Lung (tissue), 12 donors: ENCODE results near the gene KCNT1. TPM values are rescaled to one million over a fixed set of nuclear protein-coding genes. Genes with fewer than 3 reads are reported as not detected.

Experiments
- ATAC-seq: fragments of 200-7000 bp; cut with Tn5 transposase; one replicate; pipeline ENCODE4 v1.9.1; 2020; ENCODE audit warnings: moderate number of reproducible peaks; ENCODE audit not compliant: insufficient read depth, low FRiP score
- DNase-seq, 3 donors: peaks; one replicate each; pipeline ENCODE4 v3.0.0-alpha.2; 2013 to 2017
- H3K27ac ChIP-seq, 2 donors: one replicate each; pipeline ENCODE4 v1.5.1; 2013; ENCODE audit warnings: mild to moderate bottlenecking in 2 of 2, moderate library complexity in 2 of 2, control low read depth in 1 of 2, inconsistent platforms in 1 of 2, low read depth in 1 of 2, low read length in 1 of 2
- H3K27me3 ChIP-seq, 3 donors: one replicate each; pipeline ENCODE4 v1.5.1; 2013; ENCODE audit warnings: low read length in 2 of 3; ENCODE audit not compliant: control insufficient read depth in 3 of 3, insufficient read depth in 3 of 3
- H3K36me3 ChIP-seq, 4 donors: one replicate each; pipeline ENCODE4 v1.5.1; 2013; ENCODE audit warnings: low read length in 4 of 4, mild to moderate bottlenecking in 1 of 4, moderate library complexity in 1 of 4; ENCODE audit not compliant: control insufficient read depth in 4 of 4, insufficient read depth in 4 of 4
- H3K4me1 ChIP-seq, 5 donors: one replicate each; pipeline ENCODE4 v1.5.1; 2013; ENCODE audit warnings: low read length in 5 of 5, mild to moderate bottlenecking in 2 of 5, moderate library complexity in 1 of 5; ENCODE audit not compliant: control insufficient read depth in 5 of 5, insufficient read depth in 5 of 5
- H3K4me3 ChIP-seq: one replicate; pipeline ENCODE4 v1.5.1; 2013; ENCODE audit warnings: mild to moderate bottlenecking, control low read depth, moderate library complexity
- H3K9ac ChIP-seq, 2 donors: one replicate each; pipeline ENCODE4 v1.5.1; 2013; ENCODE audit warnings: low read length in 2 of 2, control low read depth in 1 of 2; ENCODE audit not compliant: insufficient read depth in 1 of 2
- H3K9me3 ChIP-seq, 4 donors: one replicate each; pipeline ENCODE4 v1.5.1; 2013; ENCODE audit warnings: low read length in 3 of 4, mild to moderate bottlenecking in 1 of 4, moderate library complexity in 1 of 4; ENCODE audit not compliant: control insufficient read depth in 4 of 4, insufficient read depth in 3 of 4
- WGBS, 2 donors: extraction: QIAGEN DNeasy Blood & Tissue Kit; methylation state at CpG; one replicate each; pipeline ENCODE4 v1.1.7; 2013; 5-methylcytosine and 5-hydroxymethylcytosine counted together
- polyA plus RNA-seq, 2 donors: library from polyadenylated mRNA; stranded (reverse); fragments of 200-250 nt; gene quantifications; one replicate each; pipeline ENCODE4 v1.2.1, GENCODE V29; 2013
- total RNA-seq, 2 donors: library from RNA; depleted of rRNA in 1 of 2; stranded (reverse); fragments of >200 nt in 1 of 2; gene quantifications; one replicate each; pipeline ENCODE4 v1.2.1, GENCODE V29; 2014 to 2021
- TF ChIP-seq, protein P1 (sequence below): IDR thresholded peaks from 2 replicates; pipeline ENCODE4 v1.5.1; 2012; ENCODE audit warnings: mild to moderate bottlenecking; ENCODE audit errors: control extremely low read depth, extremely low read depth
- donor health status: control.
- donor health status: control.
- donor health status: Bipolar disorder and iron deficiency.
- donor health status: healthy.
- donor health status: DM: yes; HTN: yes; CAD: no.

KCNT1 gene
- total and polyA plus RNA-seq, 4 donors: 0.06 to 0.28 (median 0.11) TPM

DNA sequence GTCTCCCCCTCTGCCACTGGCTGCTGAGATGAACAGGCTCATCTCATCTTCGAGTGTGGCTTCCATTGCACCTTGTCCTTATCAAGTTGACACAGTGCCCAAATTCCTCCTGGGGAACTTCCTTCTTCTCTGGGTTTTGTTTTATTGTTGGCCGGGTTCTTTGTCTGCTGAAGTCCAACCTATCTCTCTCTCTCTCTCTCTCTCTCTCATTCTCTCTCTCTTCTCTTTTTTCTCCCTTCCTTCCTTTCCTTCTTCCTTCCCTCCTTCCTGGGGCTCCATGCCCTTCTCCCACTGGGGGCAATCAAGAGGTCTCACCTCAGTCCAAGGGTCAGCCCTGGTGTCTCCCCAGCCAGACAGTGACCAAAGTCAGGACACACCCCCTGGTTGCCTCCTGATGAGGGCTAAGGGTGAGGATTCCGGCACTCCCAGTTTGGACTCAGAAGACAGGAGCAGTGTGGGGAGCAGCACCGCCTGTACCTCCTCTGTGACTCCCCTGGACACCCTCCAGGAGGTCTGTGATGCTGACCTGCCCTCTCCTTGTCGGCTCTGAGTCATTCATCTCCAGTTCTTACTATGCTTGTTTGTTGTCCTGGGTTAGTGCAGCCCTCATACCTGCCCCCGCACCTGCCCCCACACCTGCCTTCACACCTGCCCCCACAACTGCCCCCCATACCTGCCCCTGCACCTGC is 30.7 kb downstream of the KCNT1 start:
- ATAC-seq: no peak
- 63 to 64% methylated on average over 6 of the region's 6 CpGs for WGBS, 2 donors
- DNase-seq: no peak
- H3K9ac ChIP-seq: no peak overlapping the region
- no peak overlapping the region for H3K4me3 ChIP-seq
- peaks cover 5 to 20% (median 14%) of the 10 kb centered on the region in 3 donors for H3K27me3 ChIP-seq
- no peak overlapping the region for H3K27ac ChIP-seq
- TF ChIP-seq, protein P1, sequence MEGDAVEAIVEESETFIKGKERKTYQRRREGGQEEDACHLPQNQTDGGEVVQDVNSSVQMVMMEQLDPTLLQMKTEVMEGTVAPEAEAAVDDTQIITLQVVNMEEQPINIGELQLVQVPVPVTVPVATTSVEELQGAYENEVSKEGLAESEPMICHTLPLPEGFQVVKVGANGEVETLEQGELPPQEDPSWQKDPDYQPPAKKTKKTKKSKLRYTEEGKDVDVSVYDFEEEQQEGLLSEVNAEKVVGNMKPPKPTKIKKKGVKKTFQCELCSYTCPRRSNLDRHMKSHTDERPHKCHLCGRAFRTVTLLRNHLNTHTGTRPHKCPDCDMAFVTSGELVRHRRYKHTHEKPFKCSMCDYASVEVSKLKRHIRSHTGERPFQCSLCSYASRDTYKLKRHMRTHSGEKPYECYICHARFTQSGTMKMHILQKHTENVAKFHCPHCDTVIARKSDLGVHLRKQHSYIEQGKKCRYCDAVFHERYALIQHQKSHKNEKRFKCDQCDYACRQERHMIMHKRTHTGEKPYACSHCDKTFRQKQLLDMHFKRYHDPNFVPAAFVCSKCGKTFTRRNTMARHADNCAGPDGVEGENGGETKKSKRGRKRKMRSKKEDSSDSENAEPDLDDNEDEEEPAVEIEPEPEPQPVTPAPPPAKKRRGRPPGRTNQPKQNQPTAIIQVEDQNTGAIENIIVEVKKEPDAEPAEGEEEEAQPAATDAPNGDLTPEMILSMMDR: no peak
- H3K9me3 ChIP-seq: peaks cover 0 to 12% (median 6%) of the 10 kb centered on the region in 4 donors
- H3K36me3 ChIP-seq: no peaks in the 10 kb centered on the region
- H3K4me1 ChIP-seq: no peaks in the 10 kb centered on the region

DNA sequence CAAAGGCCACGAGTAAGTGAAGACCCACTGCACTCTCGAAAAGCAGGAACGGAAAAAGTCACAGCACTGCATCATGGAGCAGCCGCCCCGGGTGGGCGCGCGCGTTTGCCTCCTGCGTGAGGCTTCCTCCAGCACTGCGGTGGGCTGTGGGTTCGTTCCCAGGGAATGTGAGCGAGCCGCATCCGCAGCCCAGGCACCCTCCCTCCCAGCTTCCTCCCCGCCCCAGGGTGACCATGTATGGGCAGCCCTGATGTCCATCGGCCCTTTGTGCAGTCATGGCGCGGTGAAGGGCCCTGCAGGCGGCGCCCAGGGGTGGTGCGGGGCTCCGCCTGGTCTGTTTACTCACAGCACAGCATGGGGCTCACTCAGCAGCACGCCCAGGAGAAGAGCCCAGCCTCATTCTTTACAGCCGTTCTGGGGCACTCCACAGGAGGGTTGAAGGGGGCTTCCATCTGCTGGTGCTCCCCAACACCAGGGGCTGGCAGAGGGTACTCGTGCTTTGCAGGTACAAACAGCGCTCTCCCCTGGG is 32.7 kb downstream of the KCNT1 start:
- peaks cover 5 to 18% (median 14%) of the 10 kb centered on the region in 3 donors for H3K27me3 ChIP-seq
- WGBS, 2 donors: 74 to 78% methylated on average over 27 of the region's 27 CpGs
- DNase-seq: no peak

DNA sequence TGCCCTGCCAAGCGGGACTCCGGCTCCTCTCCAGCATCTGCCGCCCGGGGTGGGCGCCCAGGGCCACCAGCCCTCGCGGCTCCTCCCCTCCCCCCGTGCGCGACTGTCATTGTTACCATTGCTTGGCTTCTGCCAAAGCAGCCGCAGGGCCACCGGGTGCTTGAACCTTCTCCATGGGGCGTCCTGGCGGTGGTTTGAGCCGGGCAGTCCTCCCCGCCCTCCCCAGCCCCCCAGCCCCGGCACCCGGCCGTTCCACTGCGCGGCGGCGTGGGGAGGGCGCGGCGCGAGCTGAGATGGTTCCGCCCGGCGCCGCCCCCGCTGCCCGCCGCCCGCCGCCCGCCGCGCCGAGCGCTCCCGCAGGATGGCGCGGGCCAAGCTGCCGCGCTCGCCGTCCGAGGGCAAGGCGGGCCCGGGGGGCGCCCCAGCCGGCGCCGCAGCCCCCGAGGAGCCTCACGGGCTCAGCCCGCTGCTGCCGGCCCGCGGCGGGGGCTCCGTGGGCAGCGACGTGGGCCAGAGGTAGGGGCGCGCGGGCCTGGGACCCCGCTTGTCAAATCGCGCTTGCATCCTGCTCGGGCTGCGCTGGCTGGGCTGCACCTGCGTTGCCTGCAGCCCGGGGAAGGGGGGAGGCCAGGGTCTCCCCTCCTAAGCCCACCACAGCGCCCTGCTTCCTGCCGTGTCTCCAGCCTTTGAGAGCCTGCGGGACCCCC is 34.4 kb downstream of the KCNT1 start:
- H3K27ac ChIP-seq: no peak overlapping the region
- no peaks in the 10 kb centered on the region for H3K4me1 ChIP-seq
- H3K4me3 ChIP-seq: no peak overlapping the region
- no peak for ATAC-seq
- WGBS, 2 donors: 4 to 6% methylated on average over 63 to 78 of the region's 78 CpGs
- H3K27me3 ChIP-seq: peaks cover 5 to 25% (median 14%) of the 10 kb centered on the region in 3 donors
- TF ChIP-seq, protein P1: no peak
- peaks cover 0 to 8% (median 3%) of the 10 kb centered on the region in 4 donors for H3K9me3 ChIP-seq
- H3K9ac ChIP-seq: no peak overlapping the region
- no peaks in the 10 kb centered on the region for H3K36me3 ChIP-seq
- DNase-seq: no peak

More for the DNA sequence above, 32.7 kb downstream of the KCNT1 start:
- TF ChIP-seq, protein P1: no peak
- H3K4me1 ChIP-seq: no peaks in the 10 kb centered on the region
- H3K9ac ChIP-seq: no peak overlapping the region
- no peak for ATAC-seq
- no peaks in the 10 kb centered on the region for H3K36me3 ChIP-seq
- H3K4me3 ChIP-seq: no peak overlapping the region
- no peak overlapping the region for H3K27ac ChIP-seq
- peaks cover 0 to 12% (median 6%) of the 10 kb centered on the region in 4 donors for H3K9me3 ChIP-seq
